ENCODE results near the gene TMEM139.
A peak's percentile ranks its signal among the peaks of the same experiment; 100 is the strongest.
"Not testable (repeated sequence)": the region's sequence is repeated elsewhere in the genome, so short reads cannot be mapped to it uniquely, and the experiment has no call there.

Gene TMEM139

GRCh38 chr7:143259765-143260164, 25.0 kb upstream of the TMEM139 start:
- no peak for DNase-seq

- no peak for DNase-seq
Measured at GRCh38 chr7:143261901-143262300, 22.9 kb upstream of the TMEM139 start.

GRCh38 chr7:143263266-143264195, 21.2 kb upstream of the TMEM139 start, which contains the start of gene GSTK1:
TSS of gene GSTK1 (plus strand) at chr7:143263441. CDS start at chr7:143263514, 73 bp downstream.
- peak; percentile 30 to 75 for DNase-seq

GRCh38 chr7:143264196-143264568, 20.6 kb upstream of the TMEM139 start:
- not testable (repeated sequence) for DNase-seq

GRCh38 chr7:143265017-143265693, 19.6 kb upstream of the TMEM139 start:
- no peak for DNase-seq

GRCh38 chr7:143269251-143269650, 15.5 kb upstream of the TMEM139 start:
- DNase-seq, result peak in 1 of 2 experiments; percentile 7

- DNase-seq, result no peak
Measured at GRCh38 chr7:143271240-143271639, 13.5 kb upstream of the TMEM139 start.

- DNase-seq, result no peak
Measured at GRCh38 chr7:143272871-143273270, 11.9 kb upstream of the TMEM139 start.

- no peak for DNase-seq
Measured at GRCh38 chr7:143279186-143280098, 5.3 kb upstream of the TMEM139 start.

- no peak for DNase-seq
Measured at GRCh38 chr7:143280160-143280559, 4.6 kb upstream of the TMEM139 start.

GRCh38 chr7:143280566-143280965, 4.2 kb upstream of the TMEM139 start:
- no peak for DNase-seq

GRCh38 chr7:143281529-143281928, 3.2 kb upstream of the TMEM139 start:
- DNase-seq, result no peak

- DNase-seq, result no peak
Measured at GRCh38 chr7:143282124-143282523, 2.6 kb upstream of the TMEM139 start.

- DNase-seq, result no peak
Measured at GRCh38 chr7:143283381-143283780, 1.4 kb upstream of the TMEM139 start.

GRCh38 chr7:143285470-143285778, 666 bp downstream of the TMEM139 start:
- no peak for DNase-seq

- DNase-seq, result no peak
Measured at GRCh38 chr7:143285806-143286521, 1.2 kb downstream of the TMEM139 start.

GRCh38 chr7:143286522-143286890, 1.7 kb downstream of the TMEM139 start:
- no peak for DNase-seq

GRCh38 chr7:143287339-143287934, 2.7 kb downstream of the TMEM139 start:
- no peak for DNase-seq

GRCh38 chr7:143287935-143288826, 3.4 kb downstream of the TMEM139 start, which contains the start of gene CASP2:
TSS of gene CASP2 (plus strand) at chr7:143288351. CDS start at chr7:143288456, 105 bp downstream.
- DNase-seq, result peak; percentile 88 to 91

GRCh38 chr7:143288836-143289235, 4.1 kb downstream of the TMEM139 start:
- no peak for DNase-seq

GRCh38 chr7:143289421-143289820, 4.7 kb downstream of the TMEM139 start:
- no peak for DNase-seq
